ENCODE data around the gene STUB1. TPM values are rescaled to one million over a fixed set of nuclear protein-coding genes. Genes with fewer than 3 reads are reported as not detected.

Gene STUB1
- total and polyA plus RNA-seq, 2 of the 8 experiments (the other 6 are each of a cell fraction or from before 2014, with no cell fraction given): 89.9 to 103 TPM

DNA sequence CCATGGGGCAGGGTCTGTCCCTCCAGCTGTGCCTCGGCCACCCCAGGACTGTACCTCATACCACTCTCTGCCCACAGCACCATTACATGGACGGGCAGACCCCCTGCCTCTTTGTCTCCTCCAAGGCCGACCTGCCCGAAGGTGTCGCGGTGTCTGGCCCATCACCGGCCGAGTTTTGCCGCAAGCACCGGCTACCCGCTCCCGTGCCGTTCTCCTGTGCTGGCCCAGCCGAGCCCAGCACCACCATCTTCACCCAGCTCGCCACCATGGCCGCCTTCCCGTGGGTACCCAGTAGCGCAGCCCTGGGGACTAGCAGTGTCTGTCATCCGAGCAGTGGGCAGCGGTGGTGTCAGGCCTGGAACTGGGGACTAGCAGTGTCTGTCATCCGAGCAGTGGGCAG lies 7.4 kb upstream of the STUB1 start:
- CTCF ChIA-PET (ENCODE audit: partially characterized antibody): interaction anchor here (1.0 to 12.0 kb wide), 5 partner anchors 12 to 280 kb away, joined by 3 to 75 read pairs (median 5); partner anchors contain the start of genes CIAO3 and WDR24
- TF ChIP-seq ATF3 (IDR thresholded peaks at IDR 0.05; ENCODE audit: insufficient read depth, low read depth, low read length) (no peak), CREB1 (IDR thresholded peaks at IDR 0.05) (no peak), SIX5 (IDR thresholded peaks at IDR 0.05; ENCODE audit: low read depth, low read length) (no peak), CHD1 (IDR thresholded peaks at IDR 0.05; ENCODE audit: low read depth, low read length) (no peak), SP4 (IDR thresholded peaks at IDR 0.05; ENCODE audit: low read length) (no peak), FOSL1 (IDR thresholded peaks at IDR 0.05; ENCODE audit: insufficient read depth, low read depth, low read length) (no peak), POLR2AphosphoS5 (IDR thresholded peaks at IDR 0.05; ENCODE audit: low read depth, low read length) (no peak)
- TF ChIP-seq, protein P1, sequence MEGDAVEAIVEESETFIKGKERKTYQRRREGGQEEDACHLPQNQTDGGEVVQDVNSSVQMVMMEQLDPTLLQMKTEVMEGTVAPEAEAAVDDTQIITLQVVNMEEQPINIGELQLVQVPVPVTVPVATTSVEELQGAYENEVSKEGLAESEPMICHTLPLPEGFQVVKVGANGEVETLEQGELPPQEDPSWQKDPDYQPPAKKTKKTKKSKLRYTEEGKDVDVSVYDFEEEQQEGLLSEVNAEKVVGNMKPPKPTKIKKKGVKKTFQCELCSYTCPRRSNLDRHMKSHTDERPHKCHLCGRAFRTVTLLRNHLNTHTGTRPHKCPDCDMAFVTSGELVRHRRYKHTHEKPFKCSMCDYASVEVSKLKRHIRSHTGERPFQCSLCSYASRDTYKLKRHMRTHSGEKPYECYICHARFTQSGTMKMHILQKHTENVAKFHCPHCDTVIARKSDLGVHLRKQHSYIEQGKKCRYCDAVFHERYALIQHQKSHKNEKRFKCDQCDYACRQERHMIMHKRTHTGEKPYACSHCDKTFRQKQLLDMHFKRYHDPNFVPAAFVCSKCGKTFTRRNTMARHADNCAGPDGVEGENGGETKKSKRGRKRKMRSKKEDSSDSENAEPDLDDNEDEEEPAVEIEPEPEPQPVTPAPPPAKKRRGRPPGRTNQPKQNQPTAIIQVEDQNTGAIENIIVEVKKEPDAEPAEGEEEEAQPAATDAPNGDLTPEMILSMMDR (IDR thresholded peaks at IDR 0.05; ENCODE audit: control extremely low read depth in 1 of 3, insufficient read depth in 1 of 3, low read depth in 1 of 3, low read length in 3 of 3): no peak
- TF ChIP-seq, protein P2, sequence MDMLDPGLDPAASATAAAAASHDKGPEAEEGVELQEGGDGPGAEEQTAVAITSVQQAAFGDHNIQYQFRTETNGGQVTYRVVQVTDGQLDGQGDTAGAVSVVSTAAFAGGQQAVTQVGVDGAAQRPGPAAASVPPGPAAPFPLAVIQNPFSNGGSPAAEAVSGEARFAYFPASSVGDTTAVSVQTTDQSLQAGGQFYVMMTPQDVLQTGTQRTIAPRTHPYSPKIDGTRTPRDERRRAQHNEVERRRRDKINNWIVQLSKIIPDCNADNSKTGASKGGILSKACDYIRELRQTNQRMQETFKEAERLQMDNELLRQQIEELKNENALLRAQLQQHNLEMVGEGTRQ (IDR thresholded peaks at IDR 0.05; ENCODE audit: low read length): no peak

More for the DNA sequence above, 7.4 kb upstream of the STUB1 start:
- POLR2A ChIA-PET (ENCODE audit: partially characterized antibody): interaction anchor here (0.7 to 17.4 kb wide), 7 partner anchors 5 to 44 kb away, joined by 3 to 214 read pairs (median 4); partner anchors contain the start of genes JMJD8, RHBDL1, RHOT2 and STUB1
- DNase-seq (ENCODE audit: low read depth in 1 of 2, low spot score in 2 of 2) (no peak), FAIRE-seq (no peak)
- Histone ChIP-seq H3K79me2 (ENCODE audit: control insufficient read depth in 1 of 2, insufficient read depth in 2 of 2, low read length in 2 of 2) (peaks cover 0 to 13% of the 10 kb centered on the region in 2 experiments; a peak in 1 of 4 replicates), H3K27ac (ENCODE audit: low read depth, low read length) (no peak overlapping the region), H3K23me2 (ENCODE audit: low read depth, low read length) (peaks cover 12% of the 10 kb centered on the region), H2BK15ac (ENCODE audit: low read length) (no peak overlapping the region), H3K23ac (ENCODE audit: insufficient read length) (no peak overlapping the region), H2AK5ac (ENCODE audit: low read depth, low read length) (no peak overlapping the region), H3K4me1 (replicated peaks in 1 of 4; ENCODE audit: control insufficient read depth in 3 of 4, insufficient read depth in 4 of 4, low read length in 3 of 4) (peaks cover 0 to 29% (median 25%) of the 10 kb centered on the region in 4 experiments; a peak in 6 of 7 replicates), H4K8ac (ENCODE audit: extremely low read depth, insufficient read depth, low read length) (no peak overlapping the region), H4K5ac (ENCODE audit: insufficient read length, low read depth, low read length) (no peak overlapping the region), H3K4me2 (ENCODE audit: insufficient read depth in 1 of 2, low read depth in 2 of 2, low read length in 2 of 2) (no peak overlapping the region), H3K56ac (replicated peaks; ENCODE audit: insufficient read length, low read depth, low read length) (no peak overlapping the region), H3K36me3 (ENCODE audit: control insufficient read depth in 2 of 4, insufficient read depth in 4 of 4, low read length in 3 of 4) (peaks cover 14 to 44% (median 33%) of the 10 kb centered on the region in 4 experiments), H4K20me1 (replicated peaks in 1 of 2; ENCODE audit: control insufficient read depth in 1 of 2, insufficient read depth in 2 of 2, low read length in 2 of 2) (peaks cover 5 to 27% of the 10 kb centered on the region in 2 experiments), H3K79me1 (ENCODE audit: low read depth, low read length) (peaks cover 13% of the 10 kb centered on the region), H3K9me3 (ENCODE audit: insufficient read depth in 2 of 2, low read depth in 1 of 2, low read length in 1 of 2) (no peaks in the 10 kb centered on the region), H3K27me3 (replicated peaks in 1 of 4; ENCODE audit: control insufficient read depth in 3 of 4, extremely low read depth in 1 of 4, insufficient read depth in 3 of 4, low read length in 3 of 4) (peaks cover 0 to 2% (median 0%) of the 10 kb centered on the region in 4 experiments; a peak in 2 of 7 replicates), H2AFZ (ENCODE audit: low read length) (no peak overlapping the region), H2BK120ac (replicated peaks; ENCODE audit: low read depth, low read length) (no peak overlapping the region), H3K14ac (ENCODE audit: insufficient read length) (no peak overlapping the region), H2BK12ac (ENCODE audit: low read depth, low read length) (no peak overlapping the region), H3K9ac (replicated peaks in 1 of 4; ENCODE audit: extremely low read depth in 1 of 4, low read depth in 3 of 4, low read length in 3 of 4) (no peak overlapping the region), H3K4me3 (ENCODE audit: extremely low read depth in 1 of 4, insufficient read depth in 2 of 4, low read depth in 3 of 4, low read length in 4 of 4) (no peak overlapping the region), H4K91ac (replicated peaks; ENCODE audit: insufficient read length, low read length) (no peak overlapping the region), H3K18ac (ENCODE audit: extremely low read depth, low read length) (no peak overlapping the region), H2BK20ac (ENCODE audit: low read length) (no peak overlapping the region), H3K4ac (replicated peaks; ENCODE audit: insufficient read length, low read depth, low read length) (no peak overlapping the region), H2BK5ac (ENCODE audit: low read depth, low read length) (no peak overlapping the region)
- 95% methylated on average over 21 of the region's 21 CpGs; no CpG with 5 or more reads in 1 of the 2 experiments for WGBS, 2 experiments (ENCODE audit: extremely low coverage in 1 of 2, insufficient coverage in 1 of 2, insufficient read length in 1 of 2, insufficient replicate concordance in 2 of 2, low coverage in 1 of 2, low lambda C conversion rate in 2 of 2, missing lambda C conversion rate in 1 of 2)
